ENCODE data around the gene KIAA1143. TPM values are rescaled to one million over a fixed set of nuclear protein-coding genes. Genes with fewer than 3 reads are reported as not detected.

Gene KIAA1143
- total and polyA plus RNA-seq, 9 of the 15 experiments (the other 6 are each of a cell fraction or from before 2014, with no cell fraction given), result 25.6 to 72.0 (median 42.2) TPM

GRCh38 chr3:44795197-44795596 is 33.8 kb upstream of the KIAA1143 start:
- BruUV-seq (replicated peaks), result no TSS peak
- Histone ChIP-seq H3K79me2 (ENCODE audit: control insufficient read depth, insufficient read depth, low read length) (no peaks in the 10 kb centered on the region), H3K9me1 (ENCODE audit: control insufficient read depth, insufficient read depth, low read length) (no peaks in the 10 kb centered on the region), H2AFZ (ENCODE audit: low read depth, low read length) (no peak overlapping the region), H3K27ac (ENCODE audit: extremely low read depth, low read depth, low read length) (no peak overlapping the region), H3K9ac (ENCODE audit: insufficient read depth in 1 of 2, low read depth in 2 of 2, low read length in 2 of 2) (no peak overlapping the region), H3K4me2 (ENCODE audit: insufficient read depth, low read length) (no peak overlapping the region), H3K9me3 (replicated peaks; ENCODE audit: control insufficient read depth, insufficient read depth, low read depth, low read length) (no peaks in the 10 kb centered on the region), H3K4me1 (replicated peaks in 1 of 2; ENCODE audit: control insufficient read depth in 2 of 2, insufficient read depth in 2 of 2, low read length in 2 of 2) (no peaks in the 10 kb centered on the region), H3K27me3 (ENCODE audit: control insufficient read depth in 2 of 2, insufficient read depth in 2 of 2, low read length in 2 of 2) (no peaks in the 10 kb centered on the region), H4K20me1 (replicated peaks; ENCODE audit: control insufficient read depth, insufficient read depth, low read length) (no peaks in the 10 kb centered on the region), H3K4me3 (no peak overlapping the region), H3K36me3 (ENCODE audit: control insufficient read depth, insufficient read depth, low read length) (peaks cover 73% of the 10 kb centered on the region)
- ChIA-PET CTCF (ENCODE audit: low intra/inter-chr PET ratio) (no interaction called here), POLR2A (no interaction called here)
- FAIRE-seq (no peak), ATAC-seq (no peak), DNase-seq (ENCODE audit: extremely low read depth in 1 of 4, low spot score in 3 of 4) (no peak)
- intact Hi-C loops (cut with micrococcal nuclease) (no loop called here), in situ Hi-C loops (cut with MboI) (no loop called here)
- no peak for TF ChIP-seq ZNF445 (CRISPR knock-in tag; IDR thresholded peaks at IDR 0.05; ENCODE audit: low read depth)
- TF ChIP-seq CREB3L1 (IDR thresholded peaks at IDR 0.05; ENCODE audit: borderline replicate concordance, low read depth), result no peak
- no peak for TF ChIP-seq SMAD2 (IDR thresholded peaks at IDR 0.05; ENCODE audit: low read depth, low read length)
- no peak for TF ChIP-seq ID3 (CRISPR knock-in tag; IDR thresholded peaks at IDR 0.05)
- TF ChIP-seq ID3 (tag; IDR thresholded peaks at IDR 0.05), result no peak
- no peak for TF ChIP-seq CREBBP (IDR thresholded peaks at IDR 0.05; ENCODE audit: low read depth, low read length)
- no peak for TF ChIP-seq ZBTB2 (IDR thresholded peaks at IDR 0.05)
- TF ChIP-seq FOXK1 (CRISPR knock-in tag; IDR thresholded peaks at IDR 0.05; ENCODE audit: borderline replicate concordance), result no peak
- WGBS (ENCODE audit: insufficient coverage, low coverage, missing lambda C conversion rate), result 95% methylated on average over 4 of the region's 4 CpGs

All from K562 (cell line).